Inflammatory macrophage treated with lipopolysaccharide for 4 hours (primary cell): ENCODE results near the gene KCND3.

ENCODE experiments used
- DNase-seq: peaks from one replicate; pipeline ENCODE4 v3.0.0-alpha.2; 2020

KCND3 gene

GRCh38 chr1:111737216-111738132, 252.0 kb downstream of the KCND3 start:
- DNase-seq: no peak

GRCh38 chr1:111736548-111737215, 252.8 kb downstream of the KCND3 start:
- no peak for DNase-seq

GRCh38 chr1:111735858-111736544, 253.5 kb downstream of the KCND3 start:
- DNase-seq: no peak

GRCh38 chr1:111735321-111735720, 254.1 kb downstream of the KCND3 start:
- DNase-seq: no peak

- DNase-seq: peak; percentile 70
Measured at GRCh38 chr1:111734856-111735255, 254.6 kb downstream of the KCND3 start.

DNA sequence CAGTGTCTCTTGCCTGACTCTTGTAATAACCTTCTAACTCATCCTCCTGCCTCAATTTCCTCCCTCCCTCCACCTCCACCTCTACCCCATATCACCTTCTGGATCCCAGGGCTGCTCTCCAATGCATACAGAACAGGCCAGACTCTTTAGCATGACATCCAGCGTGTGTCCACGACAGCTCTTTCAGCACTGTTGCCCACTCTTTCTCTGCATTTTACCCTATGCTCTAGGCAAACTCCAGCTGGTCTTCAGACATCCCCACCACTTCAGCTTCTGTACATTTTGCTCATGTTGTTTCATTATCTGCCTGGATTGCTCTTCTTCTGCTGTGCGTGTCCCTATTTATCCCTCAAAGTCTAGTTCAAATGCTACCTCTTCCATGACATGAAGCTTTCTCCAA, 255.0 kb downstream of the KCND3 start:
- no peak for DNase-seq

- DNase-seq: peak; percentile 81
Measured at GRCh38 chr1:111733992-111734341, 255.5 kb downstream of the KCND3 start.

DNA sequence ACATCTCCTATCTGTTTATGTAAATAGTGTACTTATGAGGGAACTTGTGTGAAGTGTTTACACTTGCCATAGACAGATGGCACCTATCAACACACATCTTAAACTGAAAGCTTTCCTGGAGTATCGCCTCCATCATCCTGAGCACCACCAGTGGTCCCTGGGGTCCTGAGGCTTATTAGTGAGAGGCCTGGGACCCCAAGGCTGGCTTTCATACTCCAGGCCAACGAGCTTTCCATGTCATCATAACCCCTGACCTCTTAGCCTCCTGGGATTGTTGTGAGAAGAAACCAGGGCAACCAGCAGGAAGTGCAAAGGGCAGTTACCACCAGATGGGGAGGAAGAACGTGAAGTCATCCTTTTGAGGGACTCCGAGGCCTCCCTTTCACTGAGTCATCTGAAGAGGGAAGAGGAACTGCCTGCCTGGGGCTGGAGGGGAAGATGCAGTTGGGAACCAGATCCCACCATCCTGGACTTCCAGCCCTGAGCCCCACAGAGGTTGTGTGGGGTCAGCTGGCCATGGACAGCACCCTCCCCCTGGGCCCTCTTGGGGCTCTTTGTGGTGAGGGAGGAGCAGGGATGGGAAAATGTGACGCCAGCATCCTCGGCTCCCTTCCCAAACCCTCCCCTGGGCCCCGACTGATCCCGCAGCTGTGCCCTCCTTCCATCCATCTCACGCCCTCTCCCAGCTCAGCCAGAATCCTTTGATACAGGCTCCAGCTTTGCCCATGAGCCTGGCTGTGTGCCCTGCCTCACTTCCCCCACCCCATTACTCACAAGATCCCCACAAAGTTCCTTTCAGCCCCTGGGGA, 256.1 kb downstream of the KCND3 start:
- peak; percentile 96 for DNase-seq

- no peak for DNase-seq
Measured at GRCh38 chr1:111732718-111733117, 256.8 kb downstream of the KCND3 start.

GRCh38 chr1:111731956-111732355, 257.5 kb downstream of the KCND3 start:
- DNase-seq: no peak

DNA sequence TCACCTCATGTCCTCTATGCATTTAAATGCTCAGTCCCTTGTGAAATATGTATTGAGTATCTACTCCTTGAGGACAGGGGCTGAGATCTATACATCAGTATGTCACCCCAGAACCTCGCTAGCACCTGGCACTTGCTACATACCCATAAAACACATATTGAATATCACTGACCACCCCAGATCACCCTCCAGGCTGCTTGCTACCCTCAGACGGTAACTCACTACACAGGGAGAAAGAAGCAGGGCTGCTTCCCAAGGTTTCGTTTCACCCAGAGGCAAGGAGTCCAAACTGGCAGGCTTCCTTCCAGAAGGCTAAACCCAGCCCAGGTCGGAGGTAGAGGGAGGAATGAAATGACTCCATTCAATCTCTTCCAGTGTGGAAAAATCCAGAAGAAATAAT, 258.8 kb downstream of the KCND3 start:
- DNase-seq: no peak

GRCh38 chr1:111729946-111730681, 259.4 kb downstream of the KCND3 start:
- no peak for DNase-seq

DNA sequence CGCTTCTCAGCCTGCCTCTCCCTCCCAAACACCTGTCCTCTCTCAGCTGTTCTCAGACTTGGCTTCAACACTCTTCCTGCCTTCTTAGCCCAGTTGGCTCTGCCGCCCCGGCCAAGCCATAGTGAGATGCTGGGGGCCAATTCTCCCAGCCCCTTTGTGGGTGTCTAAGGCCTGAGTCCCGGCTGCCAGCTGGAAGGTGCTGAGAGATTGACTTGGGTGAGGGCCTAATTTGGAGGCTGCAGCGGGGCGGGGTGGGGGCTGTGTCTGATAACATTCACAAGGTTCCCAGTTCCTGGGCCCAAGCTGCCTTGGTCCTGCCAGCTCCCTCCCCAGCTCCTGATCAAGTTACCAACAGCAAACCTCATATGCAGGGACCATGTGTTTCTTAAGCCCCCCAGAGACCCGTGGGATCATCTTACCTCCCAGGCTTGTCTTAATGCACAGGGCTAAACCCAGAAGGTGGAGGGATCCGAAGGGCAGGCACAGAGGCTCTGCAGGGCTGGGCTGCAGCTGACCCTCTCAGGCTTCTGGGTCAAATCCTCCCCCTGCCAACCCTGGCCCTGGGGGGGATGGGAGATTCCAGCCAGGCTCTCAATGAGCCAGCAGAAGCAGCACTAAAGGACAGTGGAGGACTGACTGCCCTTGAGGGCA, 260.1 kb downstream of the KCND3 start:
- DNase-seq: no peak

GRCh38 chr1:111727056-111727455, 262.4 kb downstream of the KCND3 start:
- DNase-seq: no peak

- no peak for DNase-seq
Measured at GRCh38 chr1:111725192-111725591, 264.3 kb downstream of the KCND3 start.

- no peak for DNase-seq
Measured at GRCh38 chr1:111723871-111724270, 265.6 kb downstream of the KCND3 start.

DNA sequence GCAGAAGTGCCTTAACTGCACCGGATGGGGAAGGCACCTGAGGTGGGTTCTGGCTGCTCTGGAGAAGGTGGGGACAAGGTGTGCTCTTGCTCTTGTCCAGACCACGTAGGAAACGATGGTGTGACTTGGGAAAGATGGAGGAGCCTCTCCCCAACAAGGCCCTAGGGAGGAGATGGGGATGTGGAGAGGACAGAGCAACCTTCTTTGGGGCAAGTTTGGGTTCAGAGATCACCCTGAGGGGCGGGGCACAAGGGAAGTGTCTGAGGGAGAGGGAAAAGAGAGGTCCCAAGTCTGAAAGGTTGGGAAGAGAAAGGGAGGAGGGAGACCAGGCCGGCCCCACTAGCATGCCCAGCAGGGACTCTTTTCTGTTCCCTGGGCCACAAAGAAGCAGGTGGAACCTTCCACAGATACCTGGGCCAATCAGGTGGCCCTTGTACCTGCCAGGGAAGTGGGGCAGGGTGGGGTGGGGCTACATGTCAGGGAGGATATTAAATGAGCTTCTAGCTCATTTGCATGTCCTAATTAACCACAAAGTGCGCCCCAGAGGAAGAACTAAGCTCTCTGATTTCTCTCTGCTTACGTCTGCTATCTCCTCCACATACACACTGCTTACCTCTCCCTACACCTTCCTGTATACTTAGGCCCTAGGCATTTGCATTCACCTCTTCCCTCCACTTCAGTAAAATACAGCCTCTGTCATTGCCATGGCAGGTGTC, 266.2 kb downstream of the KCND3 start:
- no peak for DNase-seq

GRCh38 chr1:111720977-111721786, 268.3 kb downstream of the KCND3 start:
- DNase-seq: no peak
